Stimulated activated CD4-positive, alpha-beta T cell treated with anti-CD3 and anti-CD28 coated beads, Interleukin-4, amount 100 ng/mL, for 4 hours (primary cell): ENCODE results near the gene TRIO.

Experiments used
- DNase-seq, 2 experiments: peaks; one replicate each; pipeline ENCODE4 v3.0.0-alpha.2; 2020

TRIO gene

GRCh38 chr5:14503017-14503680 is 360.0 kb downstream of the TRIO start:
- no peak for DNase-seq

DNA sequence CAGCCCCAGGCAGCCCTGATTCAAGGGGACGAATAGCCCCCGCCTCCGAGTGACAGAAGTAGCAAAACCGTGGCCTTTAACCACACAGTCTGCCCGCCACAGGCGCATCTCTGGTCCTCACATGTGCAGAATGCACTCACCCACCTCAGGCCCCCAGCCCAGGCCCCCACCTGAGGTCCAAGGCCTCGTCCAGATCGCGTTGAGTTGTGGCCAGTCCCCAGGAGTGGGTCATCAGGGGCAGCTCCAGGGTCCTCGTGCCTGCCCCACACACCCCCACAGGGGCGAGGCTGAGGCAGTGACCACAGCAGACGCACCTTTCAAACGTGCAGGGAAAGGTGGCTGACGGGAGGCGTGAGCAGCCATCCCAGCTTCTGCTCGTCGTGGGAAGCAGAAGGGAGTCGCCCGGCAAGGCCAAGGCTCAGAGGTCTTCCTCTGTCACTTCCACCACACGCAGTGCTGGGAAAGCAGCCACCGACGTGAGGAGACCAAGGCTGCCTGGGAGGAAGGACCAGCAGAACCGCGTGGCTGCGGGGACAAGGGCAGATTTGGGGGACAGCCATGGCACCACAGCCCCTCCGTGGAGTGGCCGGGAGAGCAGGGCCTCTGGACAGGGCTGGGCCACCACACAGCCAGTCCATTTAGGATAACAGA is 360.7 kb downstream of the TRIO start:
- DNase-seq: no peak

GRCh38 chr5:14504332-14504727 is 361.2 kb downstream of the TRIO start:
- no peak for DNase-seq

- DNase-seq: no peak
Observed at GRCh38 chr5:14504816-14505215, 361.7 kb downstream of the TRIO start.

- no peak for DNase-seq
Observed at GRCh38 chr5:14505310-14506139, 362.4 kb downstream of the TRIO start.

DNA sequence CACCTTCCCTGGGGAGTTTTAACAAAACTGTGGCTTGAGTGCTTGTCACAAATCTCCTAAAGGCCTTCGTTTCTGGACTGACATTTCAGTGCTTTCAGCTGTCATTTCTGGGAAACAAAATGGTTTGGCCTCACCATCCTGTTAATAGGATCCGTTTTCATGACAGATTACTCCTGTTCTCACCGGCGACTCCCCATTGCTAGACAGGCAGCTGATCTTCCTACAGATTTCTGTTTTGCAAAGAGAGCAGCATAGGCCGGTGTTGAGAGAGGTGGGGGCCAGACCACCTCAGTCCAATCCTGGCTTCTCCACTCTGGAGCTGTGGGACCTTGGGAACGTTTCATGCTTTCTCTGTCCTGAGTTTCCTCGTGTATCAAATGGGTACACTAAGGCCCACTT is 363.0 kb downstream of the TRIO start:
- no peak for DNase-seq

DNA sequence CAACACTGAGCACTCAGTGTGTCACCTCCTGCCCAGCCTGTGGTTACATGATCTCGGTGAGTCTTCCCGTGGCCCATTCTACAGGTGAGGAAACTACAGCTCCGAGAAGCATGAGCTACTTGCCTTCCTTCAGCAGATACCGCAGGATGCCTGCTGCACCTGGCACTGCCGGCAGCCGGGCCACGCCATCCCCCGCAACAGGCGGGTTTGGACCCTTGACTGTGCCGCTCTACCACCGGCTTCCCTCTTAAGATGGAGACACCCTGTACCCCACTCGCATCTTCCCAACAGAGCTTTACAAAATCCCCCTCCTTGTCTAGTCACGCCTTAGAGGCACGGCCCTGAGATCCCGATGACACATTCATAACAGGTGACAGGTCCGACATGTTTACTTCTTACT is 363.5 kb downstream of the TRIO start:
- no peak for DNase-seq

GRCh38 chr5:14507156-14507941 is 364.2 kb downstream of the TRIO start:
- no peak for DNase-seq

GRCh38 chr5:14508046-14508445 is 364.9 kb downstream of the TRIO start:
- DNase-seq: no peak

GRCh38 chr5:14509556-14509955 is 366.4 kb downstream of the TRIO start:
- no peak for DNase-seq

- no peak for DNase-seq
Observed at GRCh38 chr5:14510156-14510734, 367.1 kb downstream of the TRIO start.

DNA sequence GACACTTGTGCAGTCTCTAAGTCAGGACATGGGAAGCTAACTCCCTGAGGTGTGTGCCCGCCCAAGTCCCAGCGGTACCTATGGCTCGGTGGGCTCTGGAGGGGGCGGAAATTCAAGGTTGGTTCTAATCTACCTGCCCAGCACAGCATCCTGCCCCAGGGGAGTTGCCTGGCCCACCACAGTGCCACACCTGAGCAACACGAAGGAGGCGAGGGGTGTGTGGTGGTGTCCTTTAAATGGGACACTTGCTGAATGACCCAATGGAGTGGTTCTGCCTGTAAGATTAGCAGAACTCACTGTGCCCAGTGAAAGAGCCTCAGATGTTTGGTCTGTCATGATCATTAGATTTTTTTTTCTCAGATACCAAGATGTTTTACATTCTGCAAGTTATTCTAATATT is 367.7 kb downstream of the TRIO start:
- DNase-seq: no peak

DNA sequence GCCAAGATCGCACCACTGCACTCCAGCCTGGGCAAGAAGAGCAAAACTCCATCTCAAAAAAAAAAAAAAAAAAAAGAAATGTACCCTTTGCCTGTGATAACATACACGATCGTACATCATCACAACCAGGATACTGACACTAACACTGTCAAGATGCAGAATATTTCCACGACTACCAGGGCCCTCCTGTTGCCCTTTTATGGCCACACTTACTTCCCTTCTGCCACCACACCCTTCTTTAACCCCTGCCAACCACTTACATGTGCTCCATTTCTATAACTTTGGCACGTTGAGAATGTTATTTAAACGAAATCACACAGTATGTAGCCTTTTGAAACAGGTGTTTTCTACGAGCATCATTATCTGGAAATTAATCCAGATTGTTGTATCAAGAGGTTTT is 369.4 kb downstream of the TRIO start:
- no peak for DNase-seq

DNA sequence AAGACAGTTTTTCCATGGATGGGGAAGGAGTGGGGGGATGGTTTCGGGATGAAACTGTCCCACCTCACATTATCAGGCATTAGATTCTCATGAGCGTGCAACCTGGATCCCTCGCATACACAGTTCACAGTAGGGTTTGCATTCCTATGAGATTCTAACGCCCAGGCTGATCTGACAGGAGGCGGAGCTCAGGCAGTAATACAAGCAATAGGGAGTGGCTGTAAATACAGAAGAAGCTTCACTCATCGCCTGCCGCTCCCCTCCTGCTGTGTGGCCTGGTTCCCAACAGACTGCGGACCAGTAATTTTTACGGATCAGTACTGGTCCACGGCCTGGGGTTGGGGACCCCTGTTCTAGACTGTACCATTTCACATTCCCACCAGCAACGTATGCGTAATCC is 370.1 kb downstream of the TRIO start:
- DNase-seq: no peak

GRCh38 chr5:14516901-14517300 is 373.8 kb downstream of the TRIO start:
- DNase-seq: no peak

- DNase-seq: no peak
Observed at GRCh38 chr5:14518638-14519037, 375.5 kb downstream of the TRIO start.

DNA sequence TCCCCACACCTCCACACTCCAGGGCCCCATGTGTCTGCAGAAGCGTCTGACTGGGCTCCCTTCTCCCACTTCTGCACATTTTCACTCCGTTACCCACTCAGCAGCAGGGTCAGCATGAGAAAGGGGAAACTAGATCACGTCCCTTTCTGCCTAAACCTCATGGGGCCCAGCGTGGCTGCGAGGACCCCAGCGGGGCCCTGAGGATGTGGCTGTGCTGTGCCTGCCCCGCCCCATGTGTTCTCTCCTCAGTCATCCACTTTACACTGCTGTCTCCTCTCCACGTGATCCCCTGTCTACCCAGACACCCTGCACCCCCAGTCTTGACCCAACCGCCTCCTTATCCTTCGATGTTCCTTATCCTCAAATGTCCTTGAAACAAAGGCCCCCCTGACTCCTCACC is 378.6 kb downstream of the TRIO start:
- no peak for DNase-seq

DNA sequence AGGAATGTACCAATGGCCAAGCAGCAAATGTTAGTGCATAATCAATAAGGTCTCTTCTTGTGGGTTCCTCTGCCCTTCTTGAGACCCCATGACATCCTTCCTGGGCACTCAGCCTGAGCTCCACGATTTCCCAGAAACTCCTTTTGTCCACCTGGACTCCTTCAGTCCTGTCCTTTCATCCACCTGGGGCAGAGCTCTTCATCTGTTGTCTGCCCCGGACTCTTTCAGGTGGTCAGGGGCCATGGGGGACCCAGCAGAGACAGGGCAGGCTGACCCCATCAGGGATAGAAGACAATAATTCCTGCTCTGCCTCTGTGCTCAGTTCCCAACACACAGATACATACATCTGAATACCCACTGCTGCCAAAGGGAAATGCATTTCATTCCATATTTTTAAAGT is 379.6 kb downstream of the TRIO start:
- no peak for DNase-seq

DNA sequence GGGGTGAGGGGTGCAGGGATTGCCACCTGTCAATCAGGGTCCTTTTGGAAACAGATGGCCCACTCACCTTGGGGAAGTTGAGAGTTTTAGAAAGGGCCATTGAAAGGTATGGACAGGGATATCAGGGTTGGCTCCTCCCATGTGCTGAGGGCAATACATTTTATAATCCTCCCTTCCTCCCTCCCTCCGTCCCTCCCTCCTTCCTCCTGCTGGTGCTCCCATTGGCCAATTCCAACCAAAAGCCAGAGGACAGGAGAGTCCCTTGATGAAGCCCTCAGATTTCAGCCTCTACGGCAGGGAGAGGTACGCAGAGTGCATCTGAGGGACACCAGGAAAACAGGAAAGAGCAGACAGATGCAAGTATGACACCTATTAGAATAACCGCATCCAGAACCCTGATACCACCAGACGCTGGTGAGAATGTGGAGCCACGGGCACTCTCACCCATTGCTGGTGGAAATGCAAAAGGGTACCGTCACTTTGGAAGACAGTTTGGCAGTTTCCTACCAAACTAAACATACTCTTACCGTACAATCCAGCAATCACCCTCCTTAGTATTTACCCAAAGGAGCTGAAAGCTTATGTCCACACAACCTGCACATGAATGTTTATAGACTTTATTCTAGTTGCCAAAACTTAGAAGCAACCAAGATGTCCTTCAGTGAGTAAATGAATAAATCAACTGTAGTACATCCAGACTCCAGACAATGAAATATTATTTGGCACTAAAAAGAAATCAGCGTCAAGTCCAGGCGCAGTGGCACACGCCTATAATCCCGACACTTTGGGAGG is 380.3 kb downstream of the TRIO start:
- no peak for DNase-seq

- no peak for DNase-seq
Observed at GRCh38 chr5:14525397-14525796, 382.3 kb downstream of the TRIO start.

DNA sequence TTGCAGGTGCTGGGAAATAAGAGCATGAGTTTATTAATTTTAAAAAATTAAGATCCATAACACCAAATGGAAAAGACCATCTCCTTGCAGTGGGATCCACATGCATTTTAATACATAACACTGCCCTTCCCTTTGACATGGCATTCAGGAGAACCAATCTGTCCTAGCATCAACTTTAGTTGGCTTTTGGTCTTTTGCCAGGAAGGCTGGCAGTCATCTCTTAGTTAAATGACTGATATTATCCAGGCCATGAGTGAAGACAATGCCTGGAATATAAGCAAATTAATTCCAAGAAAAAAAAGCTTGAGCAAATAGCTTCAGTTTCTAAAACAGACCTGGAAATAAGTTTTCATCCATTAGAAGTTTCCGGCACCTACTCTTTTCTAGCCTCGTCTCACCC is 383.4 kb downstream of the TRIO start:
- no peak for DNase-seq

DNA sequence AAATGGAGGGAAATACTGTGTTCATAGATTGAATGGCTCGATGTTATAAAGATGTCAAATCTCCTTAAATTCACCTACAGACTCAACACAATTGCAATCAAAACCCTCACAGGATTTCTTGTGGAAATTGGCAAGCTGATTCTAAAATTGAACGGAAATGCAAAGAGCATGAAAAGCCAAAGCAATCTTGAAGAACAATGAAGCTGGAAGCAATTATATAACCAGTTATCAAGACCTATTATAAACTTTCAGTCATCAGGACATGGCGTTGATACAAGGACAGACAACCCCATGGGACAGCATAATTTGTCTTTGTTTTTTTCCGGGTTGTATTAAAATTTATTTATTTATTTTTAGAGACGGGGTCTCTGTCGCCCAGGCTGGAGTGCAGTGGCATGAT is 385.0 kb downstream of the TRIO start:
- no peak for DNase-seq
